RWPE1 (cell line): ENCODE results near the gene PTPN4.

Source experiments
- CTCF ChIA-PET: fragments of 350-600 bp; sonication (Branson Sonifier 250); formaldehyde crosslinking; extraction: SDS; loops from one replicate; lab custom pipeline; 2021; lab: Yijun Ruan, JAX
- POLR2A ChIA-PET: fragments of 400-600 bp; formaldehyde crosslinking; extraction: SDS; loops from one replicate; lab custom pipeline; 2020; ENCODE audit warnings: antibody characterized with exemption; ENCODE audit not compliant: low non-redundant PET; lab: Yijun Ruan, JAX
- DNase-seq: peaks from one replicate; pipeline ENCODE4 v3.0.0; 2012; ENCODE audit warnings: low spot score
- H3K27ac ChIP-seq: fragments of 450-650 bp; 2 replicates; pipeline ENCODE4 v1.5.1; 2017
- CTCF ChIP-seq: fragments of 450-650 bp; conservative IDR thresholded peaks from 2 replicates; pipeline ENCODE4 v1.5.1; 2017; ENCODE audit warnings: low read depth, mild to moderate bottlenecking

Gene PTPN4

GRCh38 chr2:119947535-119947934, 187.8 kb downstream of the PTPN4 start:
- CTCF ChIA-PET = no interaction called here
- POLR2A ChIA-PET = no interaction called here
- TF ChIP-seq CTCF = no peak

GRCh38 chr2:119950966-119951365, 191.2 kb downstream of the PTPN4 start:
- no peak for TF ChIP-seq CTCF
- H3K27ac ChIP-seq = no peak overlapping the region
- POLR2A ChIA-PET = no interaction called here
- CTCF ChIA-PET = no interaction called here
- DNase-seq = no peak

More at GRCh38 chr2:119947535-119947934, 187.8 kb downstream of the PTPN4 start:
- no peak for DNase-seq
- no peak overlapping the region for H3K27ac ChIP-seq

GRCh38 chr2:119958670-119959268, 199.0 kb downstream of the PTPN4 start:
- H3K27ac ChIP-seq = no peak overlapping the region
- no peak for TF ChIP-seq CTCF
- DNase-seq = no peak
- ChIA-PET POLR2A (no interaction called here), CTCF (interaction anchor here (0.6 kb wide), 1 partner anchor 254 kb away, joined by 4 read pairs; no protein-coding TSS in a partner anchor)

GRCh38 chr2:119960821-119961220, 201.1 kb downstream of the PTPN4 start:
- ChIA-PET CTCF (no interaction called here), POLR2A (no interaction called here)
- TF ChIP-seq CTCF = no peak
- DNase-seq = no peak
- H3K27ac ChIP-seq = no peak overlapping the region

GRCh38 chr2:119981896-119982295, 222.2 kb downstream of the PTPN4 start:
- H3K27ac ChIP-seq = no peak overlapping the region
- no peak for TF ChIP-seq CTCF
- CTCF ChIA-PET = no interaction called here
- POLR2A ChIA-PET = no interaction called here
- no peak for DNase-seq

- CTCF ChIA-PET = interaction anchor here (0.6 kb wide), 1 partner anchor 285 kb away, joined by 3 read pairs; no protein-coding TSS in a partner anchor
- POLR2A ChIA-PET = no interaction called here
- DNase-seq = no peak
- no peak overlapping the region for H3K27ac ChIP-seq
- TF ChIP-seq CTCF = no peak
These were observed 222.8 kb downstream of the PTPN4 start for GRCh38 chr2:119982506-119982905.
